GM12801 (cell line): ENCODE results near the gene SDCCAG8.

Source experiments
- TF ChIP-seq, protein P1 (sequence below): IDR thresholded peaks from one replicate; pipeline ENCODE4 v1.5.1; 2011; ENCODE audit warnings: control low read depth; ENCODE audit not compliant: insufficient read length; ENCODE audit errors: extremely low read depth

SDCCAG8 gene

GRCh38 chr1:243249214-243249613 lies 6.6 kb upstream of the SDCCAG8 start:
- TF ChIP-seq, protein P1, sequence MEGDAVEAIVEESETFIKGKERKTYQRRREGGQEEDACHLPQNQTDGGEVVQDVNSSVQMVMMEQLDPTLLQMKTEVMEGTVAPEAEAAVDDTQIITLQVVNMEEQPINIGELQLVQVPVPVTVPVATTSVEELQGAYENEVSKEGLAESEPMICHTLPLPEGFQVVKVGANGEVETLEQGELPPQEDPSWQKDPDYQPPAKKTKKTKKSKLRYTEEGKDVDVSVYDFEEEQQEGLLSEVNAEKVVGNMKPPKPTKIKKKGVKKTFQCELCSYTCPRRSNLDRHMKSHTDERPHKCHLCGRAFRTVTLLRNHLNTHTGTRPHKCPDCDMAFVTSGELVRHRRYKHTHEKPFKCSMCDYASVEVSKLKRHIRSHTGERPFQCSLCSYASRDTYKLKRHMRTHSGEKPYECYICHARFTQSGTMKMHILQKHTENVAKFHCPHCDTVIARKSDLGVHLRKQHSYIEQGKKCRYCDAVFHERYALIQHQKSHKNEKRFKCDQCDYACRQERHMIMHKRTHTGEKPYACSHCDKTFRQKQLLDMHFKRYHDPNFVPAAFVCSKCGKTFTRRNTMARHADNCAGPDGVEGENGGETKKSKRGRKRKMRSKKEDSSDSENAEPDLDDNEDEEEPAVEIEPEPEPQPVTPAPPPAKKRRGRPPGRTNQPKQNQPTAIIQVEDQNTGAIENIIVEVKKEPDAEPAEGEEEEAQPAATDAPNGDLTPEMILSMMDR: no peak

DNA sequence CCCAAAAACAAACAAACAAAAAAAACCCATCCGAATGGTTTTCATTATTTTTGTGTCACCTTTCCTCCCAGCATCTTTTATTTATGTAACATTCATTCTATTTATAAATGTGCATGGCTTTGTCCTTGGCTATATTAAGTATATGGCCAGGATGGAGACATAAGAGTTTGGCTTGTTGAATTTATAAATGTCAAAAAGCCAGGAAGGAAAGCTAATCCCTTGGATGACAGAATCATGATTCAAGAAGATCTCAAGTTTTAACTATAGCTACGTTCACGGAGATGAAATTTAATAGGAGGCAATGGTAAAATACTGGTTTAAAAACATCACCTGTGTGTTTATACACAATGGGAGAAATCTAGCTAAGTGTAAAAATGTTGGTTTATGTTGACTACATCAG lies 5.7 kb upstream of the SDCCAG8 start:
- TF ChIP-seq, protein P1: no peak

DNA sequence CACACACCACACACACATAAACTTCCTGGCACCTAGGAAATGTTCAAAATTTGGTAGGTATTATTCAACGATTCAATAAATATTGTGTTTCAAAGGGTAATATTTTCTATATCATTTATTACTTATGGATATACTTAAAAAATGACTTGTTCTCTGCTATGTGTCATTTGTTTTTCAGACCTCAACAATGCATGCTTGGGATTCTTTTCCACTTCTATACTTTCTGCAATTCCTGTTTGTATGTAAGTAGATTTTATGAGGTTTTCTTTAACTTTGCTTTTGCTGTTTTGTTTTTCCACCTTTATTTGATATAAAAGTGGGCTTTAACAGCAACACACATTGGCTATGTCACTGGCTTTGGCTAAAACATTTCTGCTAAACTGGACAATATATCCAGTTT lies 4.3 kb upstream of the SDCCAG8 start:
- TF ChIP-seq, protein P1: no peak

- TF ChIP-seq, protein P1: no peak
Observed at GRCh38 chr1:243253211-243253925, 2.5 kb upstream of the SDCCAG8 start.

- TF ChIP-seq, protein P1: no peak
Observed at GRCh38 chr1:243253926-243254232, 2.0 kb upstream of the SDCCAG8 start.

GRCh38 chr1:243254233-243254926 lies 1.5 kb upstream of the SDCCAG8 start:
- TF ChIP-seq, protein P1: no peak

DNA sequence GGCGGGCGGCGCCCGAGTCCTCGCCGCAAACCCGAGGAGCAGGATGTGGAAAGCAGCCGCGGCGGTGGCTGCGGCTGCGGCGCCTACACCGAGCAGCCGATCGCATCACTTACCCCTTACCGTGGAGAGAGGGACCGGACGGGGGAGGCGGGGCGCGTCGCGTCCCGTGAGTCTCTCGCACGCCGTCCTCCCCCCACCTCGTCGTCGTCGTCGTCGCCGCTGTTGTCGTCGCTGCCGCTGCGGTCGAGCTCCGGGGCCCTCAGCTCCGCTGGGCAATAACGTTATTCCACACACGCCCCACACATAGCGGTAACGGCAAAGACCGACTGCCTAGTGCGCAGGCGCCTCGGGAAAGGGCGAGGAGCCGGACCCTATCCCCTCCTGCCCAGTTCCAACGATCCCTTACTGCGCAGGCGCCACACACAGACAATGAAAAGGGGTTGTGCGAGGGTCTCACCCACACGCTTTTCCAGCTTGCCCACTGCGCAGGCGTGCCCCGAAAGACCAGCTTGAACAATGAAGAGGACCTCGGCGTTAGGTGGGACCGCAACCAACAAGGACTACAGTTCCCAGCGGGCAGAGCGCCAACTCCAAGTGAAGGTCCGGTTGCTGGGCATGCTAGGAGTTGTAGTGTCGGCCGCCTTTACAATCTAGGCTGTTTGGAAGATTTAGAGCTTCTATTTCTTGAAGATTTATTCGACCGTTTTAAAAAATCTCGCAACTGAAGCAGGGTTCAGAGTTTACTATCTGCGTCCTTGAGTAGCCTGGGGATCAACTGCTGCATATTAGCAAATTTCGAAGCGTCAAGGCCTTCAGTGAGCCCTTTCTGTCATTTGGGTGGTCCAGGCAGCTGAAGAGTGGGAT lies 682 bp upstream of the SDCCAG8 start, which contains the start of gene CEP170:
Gene CEP170, minus strand, starts transcription at position 355 of the 864 bp plus-strand sequence. CDS start 30,001 bp downstream, outside the sequence.
- TF ChIP-seq, protein P1: no peak
